ENCODE results near the gene RER1.

- TF ChIP-seq CTCF (conservative IDR thresholded peaks at IDR 0.05; ENCODE audit: low read length) (no peak), EZH2phosphoT487 (IDR thresholded peaks at IDR 0.05; ENCODE audit: borderline replicate concordance, low read depth, low read length) (no peak)
Observed at GRCh38 chr1:2368053-2368744, 23.4 kb upstream of the RER1 start.
